Astrocyte (in vitro differentiated cells and primary cell): ENCODE measurements around the gene RBM20. TPM values are rescaled to one million over a fixed set of nuclear protein-coding genes. Genes with fewer than 3 reads are reported as not detected.
A peak's percentile ranks its signal among the peaks of the same experiment; 100 is the strongest.

ENCODE experiments used
- DNase-seq: peaks from one replicate; pipeline ENCODE4 v3.0.0-alpha.2; 2010; ENCODE audit warnings: low read depth
- FAIRE-seq: peaks from 2 replicates; lab custom pipeline; 2011; peaks lifted over from hg19 to GRCh38; lab: Jason Lieb, UNC
- H2AFZ ChIP-seq: 2 replicates; pipeline ENCODE4 v1.6.0; 2012; ENCODE audit warnings: low read depth, low read length, inconsistent platforms
- H3K27ac ChIP-seq: 2 replicates; pipeline ENCODE4 v1.5.1; 2011; ENCODE audit warnings: low read depth, low read length, inconsistent platforms
- H3K27me3 ChIP-seq: 2 replicates; pipeline ENCODE4 v1.6.0; 2011; ENCODE audit warnings: low read length, inconsistent platforms; ENCODE audit not compliant: insufficient read depth
- H3K36me3 ChIP-seq: 2 replicates; pipeline ENCODE4 v1.5.1; 2011; ENCODE audit warnings: low read length, inconsistent platforms; ENCODE audit not compliant: insufficient read depth
- H3K4me1 ChIP-seq: 2 replicates; pipeline ENCODE4 v1.5.1; 2011; ENCODE audit warnings: low read length, inconsistent platforms; ENCODE audit not compliant: insufficient read depth
- H3K4me2 ChIP-seq: 2 replicates; pipeline ENCODE4 v1.6.0; 2012; ENCODE audit warnings: low read length, inconsistent platforms
- H3K4me3 ChIP-seq: 2 replicates; pipeline ENCODE4 v1.5.1; 2011; ENCODE audit warnings: low read depth, mild to moderate bottlenecking, low read length, inconsistent platforms; ENCODE audit not compliant: insufficient read depth
- H3K79me2 ChIP-seq: 2 replicates; pipeline ENCODE4 v1.6.0; 2012; ENCODE audit warnings: mild to moderate bottlenecking, low read length, inconsistent platforms; ENCODE audit not compliant: insufficient read depth
- H3K9ac ChIP-seq: 2 replicates; pipeline ENCODE4 v1.6.0; 2012; ENCODE audit warnings: mild to moderate bottlenecking, low read length, inconsistent platforms
- H3K9me3 ChIP-seq: 2 replicates; pipeline ENCODE4 v1.5.1; 2012; ENCODE audit warnings: low read depth, mild to moderate bottlenecking, low read length, inconsistent platforms; ENCODE audit not compliant: insufficient read depth
- H4K20me1 ChIP-seq: 2 replicates; pipeline ENCODE4 v1.6.0; 2012; ENCODE audit warnings: low read length, inconsistent platforms; ENCODE audit not compliant: insufficient read depth
- H3K27ac Mint-ChIP-seq: one replicate; pipeline ENCODE4 v1.8.0; 2021; ENCODE audit warnings: mild to moderate bottlenecking, mixed read lengths; ENCODE audit not compliant: unreplicated experiment
- H3K27me3 Mint-ChIP-seq: one replicate; pipeline ENCODE4 v1.8.0; 2021; ENCODE audit warnings: low read depth, mixed read lengths; ENCODE audit not compliant: unreplicated experiment
- H3K36me3 Mint-ChIP-seq: one replicate; pipeline ENCODE4 v1.8.0; 2021; ENCODE audit warnings: low read depth, mixed read lengths; ENCODE audit not compliant: unreplicated experiment
- H3K4me1 Mint-ChIP-seq: one replicate; pipeline ENCODE4 v1.8.0; 2021; ENCODE audit warnings: low read depth, mixed read lengths; ENCODE audit not compliant: unreplicated experiment
- H3K4me3 Mint-ChIP-seq: one replicate; pipeline ENCODE4 v1.8.0; 2021; ENCODE audit warnings: mild to moderate bottlenecking, moderate library complexity, mixed read lengths; ENCODE audit not compliant: unreplicated experiment
- H3K9me3 Mint-ChIP-seq: one replicate; pipeline ENCODE4 v1.8.0; 2021; ENCODE audit warnings: mild to moderate bottlenecking, mixed read lengths; ENCODE audit not compliant: unreplicated experiment
- CTCF ChIP-seq: IDR thresholded peaks from 2 replicates; pipeline ENCODE4 v1.5.1; 2011; ENCODE audit warnings: low read depth, mild to moderate bottlenecking, inconsistent platforms, low read length, moderate library complexity; ENCODE audit not compliant: insufficient read depth
- EZH2 ChIP-seq: IDR thresholded peaks from 2 replicates; pipeline ENCODE4 v1.6.1; 2012; ENCODE audit warnings: mild to moderate bottlenecking, low read length, inconsistent platforms; ENCODE audit not compliant: insufficient read depth
- total RNA-seq: library from RNA; stranded (reverse); gene quantifications from 2 replicates; pipeline ENCODE4 v1.2.1, GENCODE V29; 2021

The RBM20 gene
- total RNA-seq, 1 donor from 2014 or later: 1.5 TPM

DNA sequence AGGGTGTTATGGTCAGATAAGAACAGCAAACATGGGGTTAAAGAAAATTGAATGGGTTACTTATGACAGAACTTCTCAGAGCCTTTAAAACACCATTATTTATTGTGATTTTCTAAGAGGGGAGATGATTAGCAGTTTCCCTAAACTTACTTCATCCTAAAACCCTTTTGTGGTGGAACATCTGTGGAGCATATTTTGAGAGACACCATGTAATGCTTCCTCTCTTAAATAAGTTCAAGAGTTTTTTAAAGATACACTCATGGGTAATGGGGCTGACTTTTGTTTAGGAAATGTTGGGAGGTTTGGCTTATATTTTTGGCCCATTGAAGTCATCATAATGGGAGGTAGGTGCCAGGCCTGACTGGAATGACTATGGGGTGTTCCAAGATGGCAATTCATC is 219.2 kb downstream of the RBM20 start:
- Histone ChIP-seq H3K27me3 (no peaks in the 10 kb centered on the region), H3K4me3 (no peak overlapping the region), H3K36me3 (no peaks in the 10 kb centered on the region), H3K27ac (no peak overlapping the region), H3K4me1 (peaks cover 6% of the 10 kb centered on the region), H2AFZ (no peak overlapping the region), H4K20me1 (no peaks in the 10 kb centered on the region), H3K79me2 (no peaks in the 10 kb centered on the region), H3K9me3 (no peaks in the 10 kb centered on the region), H3K9ac (no peak overlapping the region), H3K4me2 (no peak overlapping the region)
- Mint-ChIP-seq H3K36me3 (no peaks in the 10 kb centered on the region), H3K9me3 (no peaks in the 10 kb centered on the region), H3K27me3 (peaks cover 2% of the 10 kb centered on the region), H3K27ac (no peak overlapping the region), H3K4me1 (peaks cover 25% of the 10 kb centered on the region), H3K4me3 (no peak overlapping the region)
- FAIRE-seq (no peak), DNase-seq (no peak)
- TF ChIP-seq EZH2 (no peak), CTCF (no peak)

DNA sequence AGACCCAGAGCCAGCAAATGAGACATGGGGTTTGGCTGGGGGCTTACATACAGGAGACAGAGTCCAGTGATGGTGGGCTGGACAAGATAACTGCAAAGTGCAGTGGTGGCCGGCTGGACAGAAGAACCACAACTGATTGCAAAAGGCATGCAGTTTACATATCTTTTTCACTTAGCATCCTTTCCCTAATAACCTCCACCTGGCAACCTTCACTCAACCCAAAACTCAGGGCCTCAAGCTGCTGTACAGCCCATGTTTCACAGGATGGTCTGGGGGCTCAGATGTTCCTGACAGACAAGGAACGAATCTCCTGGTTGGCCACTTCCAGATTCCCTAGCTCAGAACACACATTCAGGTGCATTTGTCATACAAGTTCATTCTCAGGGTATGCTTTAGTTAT is 219.8 kb downstream of the RBM20 start:
- Mint-ChIP-seq H3K4me3 (no peak overlapping the region), H3K27me3 (peaks cover 2% of the 10 kb centered on the region), H3K9me3 (no peaks in the 10 kb centered on the region), H3K27ac (no peak overlapping the region), H3K4me1 (peaks cover 25% of the 10 kb centered on the region), H3K36me3 (no peaks in the 10 kb centered on the region)
- H3K4me1 ChIP-seq: peaks cover 6% of the 10 kb centered on the region
- no peak for FAIRE-seq
- H3K79me2 ChIP-seq: no peaks in the 10 kb centered on the region
- H3K4me3 ChIP-seq: no peak overlapping the region
- H3K9me3 ChIP-seq: no peaks in the 10 kb centered on the region
- H2AFZ ChIP-seq: no peak overlapping the region
- no peak overlapping the region for H3K27ac ChIP-seq
- no peak overlapping the region for H3K9ac ChIP-seq
- TF ChIP-seq EZH2 (no peak), CTCF (no peak)
- H3K27me3 ChIP-seq: no peaks in the 10 kb centered on the region
- no peaks in the 10 kb centered on the region for H4K20me1 ChIP-seq
- H3K4me2 ChIP-seq: no peak overlapping the region
- no peak for DNase-seq
- no peaks in the 10 kb centered on the region for H3K36me3 ChIP-seq

GRCh38 chr10:110864662-110865140 is 220.6 kb downstream of the RBM20 start:
- H3K9ac ChIP-seq: no peak overlapping the region
- no peaks in the 10 kb centered on the region for H3K27me3 ChIP-seq
- Mint-ChIP-seq H3K36me3 (no peaks in the 10 kb centered on the region), H3K27me3 (peaks cover 2% of the 10 kb centered on the region), H3K27ac (peak overlapping the region; percentile 10), H3K4me1 (peaks cover 25% of the 10 kb centered on the region), H3K4me3 (no peak overlapping the region), H3K9me3 (no peaks in the 10 kb centered on the region)
- no peaks in the 10 kb centered on the region for H3K79me2 ChIP-seq
- peaks cover 6% of the 10 kb centered on the region for H3K4me1 ChIP-seq
- peak overlapping the region; percentile 70 for H2AFZ ChIP-seq
- FAIRE-seq: no peak
- H3K4me3 ChIP-seq: no peak overlapping the region
- TF ChIP-seq CTCF (no peak), EZH2 (no peak)
- no peaks in the 10 kb centered on the region for H3K36me3 ChIP-seq
- peak overlapping the region; percentile 23 for H3K4me2 ChIP-seq
- no peaks in the 10 kb centered on the region for H3K9me3 ChIP-seq
- no peaks in the 10 kb centered on the region for H4K20me1 ChIP-seq
- no peak for DNase-seq
- no peak overlapping the region for H3K27ac ChIP-seq
